Activated CD8-positive, alpha-beta memory T cell treated with anti-CD3 and anti-CD28 coated beads, Interleukin-2, amount 10 ng/mL, durations not matched to agents 7 days and 5 days (primary cell): Measurements from ENCODE around the gene OR2H1. TPM values are rescaled to one million over a fixed set of nuclear protein-coding genes. Genes with fewer than 3 reads are reported as not detected.

Source experiments
- ATAC-seq: fragments of 150-1000 bp; cut with Tn5 transposase; one replicate; pipeline ENCODE4 v1.10.0; 2021; ENCODE audit warnings: moderate library complexity
- CTCF ChIA-PET: fragments of 350-600 bp; sonication (Branson Sonifier 250); formaldehyde crosslinking; loops from one replicate; lab custom pipeline; 2021; ENCODE audit warnings: antibody characterized with exemption; lab: Charles Lee
- DNase-seq: peaks from one replicate; pipeline ENCODE4 v3.0.0-alpha.2; 2020
- H3K27ac Mint-ChIP-seq: one replicate; pipeline ENCODE4 v1.8.0; 2021; ENCODE audit warnings: mild to moderate bottlenecking, mixed read lengths
- H3K27me3 Mint-ChIP-seq: one replicate; pipeline ENCODE4 v1.8.0; 2021; ENCODE audit warnings: mixed read lengths
- H3K36me3 Mint-ChIP-seq: one replicate; pipeline ENCODE4 v1.8.0; 2021; ENCODE audit warnings: mild to moderate bottlenecking, mixed read lengths
- H3K4me1 Mint-ChIP-seq: one replicate; pipeline ENCODE4 v1.8.0; 2021; ENCODE audit warnings: mixed read lengths
- H3K4me3 Mint-ChIP-seq: one replicate; pipeline ENCODE4 v1.8.0; 2021; ENCODE audit warnings: mild to moderate bottlenecking, moderate library complexity, mixed read lengths
- H3K9me3 Mint-ChIP-seq: one replicate; pipeline ENCODE4 v1.8.0; 2022; ENCODE audit warnings: low read depth, mixed read lengths
- total RNA-seq, 2 experiments: library from RNA; stranded (reverse); gene quantifications; one replicate each; pipeline ENCODE4 v1.2.3, GENCODE V29; 2021

Gene OR2H1
- total RNA-seq, 2 experiments from 2014 or later = not detected

DNA sequence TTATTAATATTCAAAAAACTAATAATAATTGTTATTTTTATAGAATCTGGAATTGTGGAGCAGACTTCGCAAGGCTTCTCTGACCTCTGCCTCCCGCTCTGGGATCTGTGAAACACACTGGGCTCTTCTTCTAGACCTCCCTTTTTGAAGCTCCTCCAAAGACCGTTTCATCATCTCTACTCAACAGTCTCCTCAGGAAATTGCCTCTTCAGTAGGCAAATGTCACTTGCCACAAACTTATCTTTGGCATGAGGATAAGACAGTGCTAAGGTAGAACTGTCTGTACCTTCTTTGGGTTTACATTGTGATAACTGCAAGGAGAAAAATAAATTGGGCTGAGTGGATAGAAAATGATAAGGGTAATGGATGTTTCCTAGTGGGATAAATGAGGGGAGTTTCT, 33.1 kb downstream of the OR2H1 start:
- H3K4me1 Mint-ChIP-seq = no peaks in the 10 kb centered on the region
- CTCF ChIA-PET = no interaction called here

DNA sequence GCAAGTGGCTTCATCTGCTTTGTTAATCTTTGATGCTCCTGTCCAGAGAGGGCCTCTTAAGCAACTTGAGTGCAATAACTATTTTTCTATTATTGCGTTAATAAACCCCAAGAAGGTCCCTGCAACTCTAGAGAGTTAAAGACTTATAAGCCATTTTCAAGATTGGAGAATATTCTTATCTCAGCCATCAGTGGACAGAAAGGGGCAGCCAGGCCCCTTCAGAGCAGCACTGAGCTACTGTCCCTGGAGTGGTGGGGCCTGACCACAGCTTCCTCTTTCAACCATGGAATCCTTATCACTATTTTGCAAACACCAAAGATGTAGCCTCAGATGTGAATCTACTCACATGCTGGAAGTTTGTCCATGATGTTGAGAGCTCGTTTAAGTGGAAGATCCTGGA, 33.6 kb downstream of the OR2H1 start:
- no peak overlapping the region for H3K4me3 Mint-ChIP-seq
- ATAC-seq (no peak), DNase-seq (no peak)
- peaks cover 15% of the 10 kb centered on the region for H3K27me3 Mint-ChIP-seq
- no peaks in the 10 kb centered on the region for H3K9me3 Mint-ChIP-seq
- H3K36me3 Mint-ChIP-seq = no peaks in the 10 kb centered on the region
- no peak overlapping the region for H3K27ac Mint-ChIP-seq
- CTCF ChIA-PET = no interaction called here
- H3K4me1 Mint-ChIP-seq = no peaks in the 10 kb centered on the region

More for the DNA sequence above, 33.1 kb downstream of the OR2H1 start:
- Mint-ChIP-seq H3K36me3 (no peaks in the 10 kb centered on the region), H3K27me3 (peaks cover 14% of the 10 kb centered on the region), H3K4me3 (no peak overlapping the region), H3K27ac (no peak overlapping the region), H3K9me3 (no peaks in the 10 kb centered on the region)
- ATAC-seq (no peak), DNase-seq (no peak)

DNA sequence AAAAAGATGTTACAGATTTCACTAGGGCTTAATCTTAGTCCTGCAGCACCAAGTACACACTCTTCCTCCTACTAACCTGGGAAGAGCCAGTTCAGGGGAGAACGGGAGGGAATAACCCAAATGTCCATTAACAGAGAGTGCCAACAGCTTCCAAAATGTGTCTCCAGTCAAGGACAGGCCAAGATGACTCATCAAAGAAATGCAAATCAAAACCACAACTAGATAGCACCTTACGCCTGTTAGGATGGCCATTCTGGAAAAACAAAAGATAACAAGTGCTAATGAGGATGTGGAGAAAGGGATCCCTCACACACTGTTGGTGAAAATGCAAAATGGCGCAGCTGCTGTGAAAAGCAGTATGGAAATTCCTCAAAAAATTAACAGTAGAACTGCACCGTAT, 34.6 kb downstream of the OR2H1 start:
- H3K27ac Mint-ChIP-seq = no peak overlapping the region
- H3K4me1 Mint-ChIP-seq = no peaks in the 10 kb centered on the region
- no peaks in the 10 kb centered on the region for H3K36me3 Mint-ChIP-seq
- no peaks in the 10 kb centered on the region for H3K9me3 Mint-ChIP-seq
- no peak for DNase-seq
- H3K4me3 Mint-ChIP-seq = no peak overlapping the region
- CTCF ChIA-PET = no interaction called here
- no peak for ATAC-seq
- H3K27me3 Mint-ChIP-seq = peaks cover 18% of the 10 kb centered on the region

DNA sequence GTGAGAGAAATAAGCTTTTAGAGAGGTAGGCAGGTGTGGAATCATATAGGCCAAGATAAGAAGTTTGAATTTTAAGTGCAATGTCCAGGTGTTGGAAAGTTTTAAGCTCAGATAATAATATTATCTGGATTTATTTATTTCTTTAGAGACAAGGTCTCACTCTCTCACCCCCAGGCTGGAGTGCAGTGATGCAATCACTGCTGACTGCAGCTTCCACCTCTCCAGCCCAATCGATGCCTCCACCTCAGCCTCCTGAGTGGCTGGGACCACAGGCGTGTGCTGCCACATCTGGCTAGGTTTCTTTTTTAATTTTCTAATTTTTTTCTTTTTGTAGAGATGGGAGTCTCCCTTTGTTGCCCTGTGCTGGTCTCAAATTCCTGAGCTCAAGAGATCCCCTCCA, 36.3 kb downstream of the OR2H1 start:
- H3K36me3 Mint-ChIP-seq = no peaks in the 10 kb centered on the region
- H3K27ac Mint-ChIP-seq = no peak overlapping the region
- no peaks in the 10 kb centered on the region for H3K9me3 Mint-ChIP-seq
- no peak overlapping the region for H3K4me3 Mint-ChIP-seq
- no peaks in the 10 kb centered on the region for H3K4me1 Mint-ChIP-seq
- no peak for DNase-seq
- peaks cover 30% of the 10 kb centered on the region for H3K27me3 Mint-ChIP-seq
- no peak for ATAC-seq
- CTCF ChIA-PET = no interaction called here

DNA sequence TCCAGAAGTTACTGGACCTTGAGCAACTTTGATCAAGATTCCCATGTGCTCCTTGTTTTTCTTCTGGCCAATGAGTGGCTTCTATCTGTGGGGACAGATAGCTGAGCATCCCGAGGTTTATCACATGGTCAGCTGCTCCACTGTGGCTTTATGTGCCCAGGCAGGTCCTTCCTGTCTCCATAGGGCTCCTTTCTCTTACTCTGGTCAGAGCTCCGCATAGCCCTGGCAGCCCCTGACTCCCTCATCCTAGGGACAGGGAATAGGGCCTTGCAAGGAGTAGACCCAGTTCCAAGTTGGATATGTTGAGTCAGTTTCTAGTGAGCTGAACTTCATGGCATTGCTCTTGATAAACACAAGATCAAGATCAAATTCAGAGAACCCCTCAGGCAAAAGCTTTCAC, 37.2 kb downstream of the OR2H1 start:
- H3K36me3 Mint-ChIP-seq = no peaks in the 10 kb centered on the region
- peaks cover 36% of the 10 kb centered on the region for H3K27me3 Mint-ChIP-seq
- no peak overlapping the region for H3K4me3 Mint-ChIP-seq
- H3K9me3 Mint-ChIP-seq = no peaks in the 10 kb centered on the region
- CTCF ChIA-PET = no interaction called here
- DNase-seq (no peak), ATAC-seq (no peak)
- H3K4me1 Mint-ChIP-seq = no peaks in the 10 kb centered on the region
- no peak overlapping the region for H3K27ac Mint-ChIP-seq

DNA sequence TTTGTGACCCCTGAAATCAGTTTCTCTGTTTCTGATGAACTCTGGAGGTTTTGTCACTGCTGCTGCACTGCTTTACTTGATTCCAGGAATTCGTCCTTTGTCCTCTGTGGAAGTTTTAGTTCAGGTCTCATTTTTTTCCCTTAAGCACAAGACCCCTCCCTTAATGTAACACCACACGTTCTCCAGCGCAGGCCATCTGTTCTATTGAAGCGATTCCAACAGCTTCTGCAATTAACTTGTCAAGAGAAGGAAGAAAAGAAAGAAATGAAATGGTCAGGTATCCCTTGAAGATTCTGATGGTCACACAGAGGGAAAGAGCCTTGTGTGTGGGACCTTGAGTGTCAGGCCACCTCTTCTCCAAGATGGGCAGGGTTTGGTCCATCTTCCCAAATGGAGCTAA, 38.6 kb downstream of the OR2H1 start:
- no peaks in the 10 kb centered on the region for H3K36me3 Mint-ChIP-seq
- no peaks in the 10 kb centered on the region for H3K4me1 Mint-ChIP-seq
- H3K9me3 Mint-ChIP-seq = no peaks in the 10 kb centered on the region
- peaks cover 39% of the 10 kb centered on the region for H3K27me3 Mint-ChIP-seq
- CTCF ChIA-PET = no interaction called here
- H3K4me3 Mint-ChIP-seq = no peak overlapping the region
- H3K27ac Mint-ChIP-seq = no peak overlapping the region
- DNase-seq = no peak
- no peak for ATAC-seq

DNA sequence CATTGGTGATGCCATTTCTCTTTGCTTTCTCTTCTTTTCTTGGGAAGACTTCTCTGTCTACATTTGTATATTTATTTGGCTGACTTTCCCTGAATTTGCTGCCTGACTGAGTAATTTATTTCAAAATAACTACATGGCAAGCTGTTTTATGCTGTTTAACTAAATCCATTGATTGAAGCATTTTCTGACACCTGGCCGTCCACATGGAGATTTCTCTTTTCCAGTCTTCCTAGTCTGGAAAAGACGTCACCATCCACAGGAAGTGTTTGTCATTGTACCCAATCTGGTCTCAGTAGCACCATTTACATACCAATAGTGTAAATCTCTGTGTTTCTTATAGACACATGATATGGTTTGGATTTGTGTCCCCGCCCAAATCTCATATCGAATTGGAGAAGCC, 40.0 kb downstream of the OR2H1 start:
- ATAC-seq (no peak), DNase-seq (no peak)
- Mint-ChIP-seq H3K27me3 (peaks cover 42% of the 10 kb centered on the region), H3K9me3 (no peaks in the 10 kb centered on the region), H3K36me3 (no peaks in the 10 kb centered on the region), H3K4me3 (no peak overlapping the region), H3K27ac (no peak overlapping the region), H3K4me1 (no peaks in the 10 kb centered on the region)
- CTCF ChIA-PET = no interaction called here

DNA sequence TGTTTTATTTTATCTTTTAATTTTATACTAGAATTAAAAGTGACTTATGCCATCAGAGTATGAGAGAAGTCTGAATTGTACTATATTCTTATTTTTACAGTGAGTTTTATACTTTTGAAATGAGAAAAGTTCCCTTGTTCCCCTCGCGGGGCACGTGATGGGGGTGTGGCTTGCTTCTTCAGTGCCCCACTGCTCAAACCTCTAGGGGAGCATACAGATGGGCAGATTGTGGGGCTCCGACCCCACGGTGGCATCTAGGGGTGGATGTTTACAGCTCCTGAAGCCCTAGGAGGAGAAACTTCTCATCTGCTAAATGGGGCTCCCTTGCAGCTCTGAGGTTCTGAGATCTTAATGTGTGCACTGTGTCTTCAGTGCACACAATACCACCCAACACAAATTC, 42.7 kb downstream of the OR2H1 start:
- H3K36me3 Mint-ChIP-seq = no peaks in the 10 kb centered on the region
- no peak overlapping the region for H3K4me3 Mint-ChIP-seq
- DNase-seq (no peak), ATAC-seq (no peak)
- peaks cover 37% of the 10 kb centered on the region for H3K27me3 Mint-ChIP-seq
- no peaks in the 10 kb centered on the region for H3K9me3 Mint-ChIP-seq
- H3K4me1 Mint-ChIP-seq = no peaks in the 10 kb centered on the region
- no peak overlapping the region for H3K27ac Mint-ChIP-seq
- CTCF ChIA-PET = no interaction called here

DNA sequence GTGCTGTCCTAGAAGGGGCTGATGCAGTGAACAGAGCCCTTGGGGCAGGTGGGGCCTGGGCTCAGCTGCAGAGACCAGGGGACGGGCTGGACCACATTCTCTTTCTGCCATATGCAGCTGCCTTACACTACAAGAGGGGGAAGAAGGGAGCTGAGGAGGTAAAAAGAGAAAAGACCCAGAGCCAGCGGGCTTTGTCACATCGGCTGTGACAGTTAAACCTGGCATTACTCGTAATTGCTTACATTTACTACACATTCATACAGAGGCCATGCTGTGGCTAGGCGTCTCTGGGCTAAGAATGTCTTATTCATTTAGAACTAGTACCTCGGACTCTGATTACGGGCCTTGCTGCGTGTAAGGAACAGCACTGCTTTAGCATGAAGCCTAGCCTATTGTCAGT, 43.6 kb downstream of the OR2H1 start:
- H3K9me3 Mint-ChIP-seq = no peaks in the 10 kb centered on the region
- ATAC-seq (no peak), DNase-seq (no peak)
- no peaks in the 10 kb centered on the region for H3K36me3 Mint-ChIP-seq
- H3K27me3 Mint-ChIP-seq = peaks cover 33% of the 10 kb centered on the region
- no peak overlapping the region for H3K4me3 Mint-ChIP-seq
- CTCF ChIA-PET = no interaction called here
- no peaks in the 10 kb centered on the region for H3K4me1 Mint-ChIP-seq
- H3K27ac Mint-ChIP-seq = no peak overlapping the region

DNA sequence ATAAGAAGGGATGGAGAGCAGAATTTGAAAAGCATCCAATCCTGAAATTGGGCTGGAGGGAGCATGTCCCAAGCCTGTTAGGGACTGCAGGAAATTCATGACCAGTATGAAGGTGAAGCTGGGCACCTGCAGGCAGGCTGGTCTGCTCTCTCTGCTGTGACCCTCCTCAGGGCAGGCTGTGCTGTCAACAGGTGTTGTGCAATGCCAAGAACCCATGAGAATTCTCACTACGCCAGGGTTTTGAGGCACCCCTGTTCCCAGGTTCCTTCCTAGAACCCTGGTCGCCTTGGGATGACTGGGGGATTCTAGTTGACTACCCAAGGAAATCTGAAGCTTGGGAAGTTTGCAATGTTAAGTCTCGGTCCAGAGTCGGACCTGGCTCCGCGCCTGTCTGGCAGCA, 44.2 kb downstream of the OR2H1 start:
- no peak overlapping the region for H3K27ac Mint-ChIP-seq
- H3K36me3 Mint-ChIP-seq = no peaks in the 10 kb centered on the region
- H3K27me3 Mint-ChIP-seq = peaks cover 32% of the 10 kb centered on the region
- no peaks in the 10 kb centered on the region for H3K9me3 Mint-ChIP-seq
- no peaks in the 10 kb centered on the region for H3K4me1 Mint-ChIP-seq
- no peak overlapping the region for H3K4me3 Mint-ChIP-seq
- CTCF ChIA-PET = no interaction called here
- ATAC-seq = no peak
- DNase-seq = no peak

DNA sequence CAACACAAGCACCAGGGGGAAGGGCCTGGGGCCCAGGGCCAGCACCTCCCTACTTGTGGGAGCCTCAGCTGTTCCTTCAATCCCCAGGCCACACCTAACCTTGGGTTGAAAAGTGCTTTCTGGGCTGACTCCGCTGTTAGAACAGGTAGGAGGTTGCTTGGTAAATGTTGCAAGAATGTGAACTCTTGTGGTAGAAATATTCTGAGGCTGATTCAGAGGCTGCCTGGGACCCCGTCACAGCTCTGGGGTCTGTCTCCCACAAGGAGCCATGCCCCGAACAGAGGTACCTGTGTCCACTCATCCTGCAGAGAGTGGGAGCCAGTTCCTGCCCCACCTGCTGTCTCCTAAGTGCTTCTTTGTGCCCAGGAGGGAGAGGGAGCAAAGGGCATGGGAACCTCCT, 45.2 kb downstream of the OR2H1 start:
- Mint-ChIP-seq H3K4me3 (no peak overlapping the region), H3K4me1 (no peaks in the 10 kb centered on the region), H3K27ac (no peak overlapping the region), H3K9me3 (no peaks in the 10 kb centered on the region), H3K27me3 (peaks cover 21% of the 10 kb centered on the region), H3K36me3 (no peaks in the 10 kb centered on the region)
- no peak for ATAC-seq
- no peak for DNase-seq
- CTCF ChIA-PET = no interaction called here

DNA sequence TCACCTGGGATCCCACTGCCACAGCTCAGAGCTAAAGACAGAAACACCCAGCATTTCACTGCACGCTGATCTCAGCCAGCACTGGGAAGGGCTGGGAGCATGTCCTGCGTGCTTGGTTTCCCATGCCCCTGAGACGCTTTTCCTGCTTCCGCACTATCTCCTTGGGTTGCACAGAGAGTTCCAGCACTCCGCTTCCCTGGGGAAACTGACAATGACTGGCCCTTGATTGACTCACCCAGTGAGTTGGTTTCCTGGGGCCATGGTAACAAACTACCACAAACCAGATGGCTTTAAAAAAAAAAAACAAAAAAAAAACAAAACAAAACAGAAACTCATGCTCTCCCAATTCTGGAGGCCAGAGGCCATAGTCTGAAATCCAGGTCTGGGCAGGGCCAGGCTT, 45.6 kb downstream of the OR2H1 start:
- Mint-ChIP-seq H3K27ac (no peak overlapping the region), H3K9me3 (no peaks in the 10 kb centered on the region), H3K4me1 (peaks cover under 1% of the 10 kb centered on the region), H3K4me3 (no peak overlapping the region), H3K27me3 (peaks cover 17% of the 10 kb centered on the region), H3K36me3 (no peaks in the 10 kb centered on the region)
- DNase-seq = no peak
- CTCF ChIA-PET = no interaction called here
- ATAC-seq = no peak

DNA sequence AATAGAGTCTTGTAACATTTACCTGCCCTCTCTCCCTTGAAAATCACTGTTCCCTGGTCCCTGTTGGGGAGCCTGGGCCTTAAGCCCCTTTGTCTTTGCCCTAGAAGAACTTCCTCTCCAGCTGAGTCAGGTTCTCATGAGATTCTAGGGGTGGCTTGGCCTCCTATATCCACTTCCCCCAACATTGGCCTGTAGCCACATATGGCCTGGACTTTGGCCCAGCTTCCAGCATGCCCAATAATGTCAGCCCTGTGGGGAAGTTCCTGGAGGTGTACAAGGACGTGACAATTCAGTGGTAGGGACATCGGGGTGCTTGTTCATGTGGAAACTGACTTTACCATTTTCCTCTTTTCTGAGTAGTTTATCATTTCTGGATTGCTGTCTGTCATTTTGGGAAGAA, 48.0 kb downstream of the OR2H1 start:
- CTCF ChIA-PET = no interaction called here
- Mint-ChIP-seq H3K4me3 (no peak overlapping the region), H3K4me1 (peaks cover 21% of the 10 kb centered on the region)

DNA sequence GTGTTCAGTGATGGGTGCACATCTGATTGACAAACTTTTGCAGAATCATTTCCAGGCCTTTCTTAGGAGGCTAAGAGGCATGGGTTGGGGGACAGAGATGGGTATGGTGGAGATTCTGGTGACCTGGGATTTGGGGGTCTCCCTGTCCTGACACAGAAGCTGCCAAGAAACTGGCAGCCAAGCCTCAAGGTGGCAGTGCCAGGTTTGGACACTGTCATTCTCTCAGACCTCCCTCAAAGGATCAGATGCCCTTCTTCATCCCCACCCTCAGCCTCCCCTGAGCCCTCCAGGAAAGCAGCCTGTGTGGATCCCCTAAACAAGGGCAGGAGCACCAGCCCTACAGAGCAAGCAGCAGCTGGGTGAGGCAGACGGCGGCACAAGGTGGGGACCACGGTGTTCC, 48.9 kb downstream of the OR2H1 start:
- CTCF ChIA-PET = no interaction called here
- ATAC-seq (no peak), DNase-seq (no peak)
- Mint-ChIP-seq H3K4me1 (peaks cover 25% of the 10 kb centered on the region), H3K27me3 (peaks cover 7% of the 10 kb centered on the region), H3K4me3 (no peak overlapping the region), H3K9me3 (no peaks in the 10 kb centered on the region), H3K27ac (no peak overlapping the region), H3K36me3 (no peaks in the 10 kb centered on the region)

More for the DNA sequence above, 48.0 kb downstream of the OR2H1 start:
- DNase-seq (no peak), ATAC-seq (no peak)
- Mint-ChIP-seq H3K27ac (no peak overlapping the region), H3K36me3 (no peaks in the 10 kb centered on the region), H3K27me3 (peaks cover 6% of the 10 kb centered on the region), H3K9me3 (no peaks in the 10 kb centered on the region)

DNA sequence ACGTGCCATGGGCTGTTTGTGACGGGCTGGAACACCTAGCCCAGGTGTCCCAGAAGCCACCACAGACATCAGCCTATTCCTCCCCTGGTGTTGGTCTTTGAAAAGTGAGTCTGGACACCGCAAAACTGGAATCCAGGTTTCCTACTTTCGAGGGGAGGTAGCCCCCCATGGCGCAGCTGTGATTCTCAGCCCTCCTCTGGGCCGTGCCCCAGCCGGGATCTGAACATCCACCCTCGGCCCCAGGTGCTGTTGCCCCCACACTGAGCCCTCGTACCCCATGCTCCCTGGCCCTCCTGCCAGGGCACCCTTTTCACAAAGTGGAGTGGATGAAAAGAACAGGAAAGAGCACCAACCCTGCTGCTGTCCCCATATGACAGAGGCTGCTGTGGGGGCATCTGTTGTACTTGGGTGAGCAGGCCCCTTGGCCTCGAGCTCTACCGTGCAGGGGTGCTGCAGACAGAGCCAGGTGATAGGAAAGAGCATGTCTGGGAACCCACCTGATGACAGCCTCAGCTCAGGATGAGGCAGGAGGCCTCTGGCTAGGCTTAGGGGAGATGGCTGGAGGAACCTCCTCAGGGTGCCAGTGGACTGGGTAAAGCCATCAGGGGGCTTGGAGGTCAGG, 49.6 kb downstream of the OR2H1 start:
- peaks cover 26% of the 10 kb centered on the region for H3K4me1 Mint-ChIP-seq
- DNase-seq = no peak

More for the DNA sequence above, 49.6 kb downstream of the OR2H1 start:
- ATAC-seq = no peak
- Mint-ChIP-seq H3K36me3 (no peaks in the 10 kb centered on the region), H3K27me3 (peaks cover 6% of the 10 kb centered on the region), H3K4me3 (no peak overlapping the region), H3K9me3 (no peaks in the 10 kb centered on the region), H3K27ac (no peak overlapping the region)
- CTCF ChIA-PET = no interaction called here
